GM18861 (cell line): Measurements from ENCODE around the gene RABL2A.
"Not testable (repeated sequence)": the region's sequence is repeated elsewhere in the genome, so short reads cannot be mapped to it uniquely, and the experiment has no call there.

Experiments
- ATAC-seq: cut with Tn5 transposase; IDR thresholded peaks from one replicate; pipeline ENCODE4 v1.9.1; 2021; ENCODE audit not compliant: unreplicated experiment

RABL2A gene

GRCh38 chr2:113626616-113627330 lies at the start of gene RABL2A:
RABL2A (plus strand) TSS chr2:113627266; CDS start chr2:113628607, 1,341 bp downstream.
- peak; percentile 96 for ATAC-seq

- ATAC-seq, result not testable (repeated sequence)
Measured at GRCh38 chr2:113578508-113578907, 48.6 kb upstream of the RABL2A start.

GRCh38 chr2:113582473-113582872 lies 44.6 kb upstream of the RABL2A start:
- ATAC-seq, result not testable (repeated sequence)

- not testable (repeated sequence) for ATAC-seq
Measured at GRCh38 chr2:113583521-113584225, 43.4 kb upstream of the RABL2A start.

GRCh38 chr2:113584311-113585092 lies 42.6 kb upstream of the RABL2A start:
- not testable (repeated sequence) for ATAC-seq

- ATAC-seq, result not testable (repeated sequence)
Measured at GRCh38 chr2:113587201-113587600, 39.9 kb upstream of the RABL2A start.

- ATAC-seq, result not testable (repeated sequence)
Measured at GRCh38 chr2:113589591-113589990, 37.5 kb upstream of the RABL2A start.

- ATAC-seq, result not testable (repeated sequence)
Measured at GRCh38 chr2:113591926-113592325, 35.1 kb upstream of the RABL2A start.

GRCh38 chr2:113593280-113593679 lies 33.8 kb upstream of the RABL2A start:
- ATAC-seq, result not testable (repeated sequence)

GRCh38 chr2:113595725-113596124 lies 31.3 kb upstream of the RABL2A start:
- not testable (repeated sequence) for ATAC-seq

- ATAC-seq, result not testable (repeated sequence)
Measured at GRCh38 chr2:113597164-113597563, 29.9 kb upstream of the RABL2A start.

GRCh38 chr2:113597572-113597971 lies 29.5 kb upstream of the RABL2A start:
- ATAC-seq, result not testable (repeated sequence)

- not testable (repeated sequence) for ATAC-seq
Measured at GRCh38 chr2:113598180-113598579, 28.9 kb upstream of the RABL2A start.

- ATAC-seq, result not testable (repeated sequence)
Measured at GRCh38 chr2:113598738-113599137, 28.3 kb upstream of the RABL2A start.

- ATAC-seq, result not testable (repeated sequence)
Measured at GRCh38 chr2:113599208-113599607, 27.9 kb upstream of the RABL2A start.

- not testable (repeated sequence) for ATAC-seq
Measured at GRCh38 chr2:113602040-113602769, 24.9 kb upstream of the RABL2A start.

GRCh38 chr2:113602869-113603466 lies 24.1 kb upstream of the RABL2A start:
- no peak for ATAC-seq

- peak; percentile 67 for ATAC-seq
Measured at GRCh38 chr2:113603467-113604084, 23.5 kb upstream of the RABL2A start.

- not testable (repeated sequence) for ATAC-seq
Measured at GRCh38 chr2:113604085-113604477, 23.0 kb upstream of the RABL2A start.

- not testable (repeated sequence) for ATAC-seq
Measured at GRCh38 chr2:113604661-113605060, 22.4 kb upstream of the RABL2A start.
